SK-N-SH treated with all-trans-retinoic acid at 6 μM for 48 hours (cell line): ENCODE measurements around the gene HAUS6.

Experiments
- ARNTL ChIP-seq: fragments of 450-650 bp; formaldehyde crosslinking; IDR thresholded peaks from 2 replicates; pipeline ENCODE4 v1.5.0; 2020; ENCODE audit warnings: low read depth, mild to moderate bottlenecking, moderate library complexity, borderline replicate concordance
- BACH2 ChIP-seq: fragments of 250-450 bp; sonication (Bioruptor Pico); IDR thresholded peaks from 2 replicates; pipeline ENCODE4 v1.9.0; 2021; ENCODE audit warnings: mild to moderate bottlenecking, borderline replicate concordance
- CSRNP3 ChIP-seq: fragments of 250-450 bp; sonication (Bioruptor Pico); IDR thresholded peaks from 2 replicates; pipeline ENCODE4 v1.5.1; 2021; ENCODE audit warnings: mild to moderate bottlenecking, moderate library complexity
- GLIS3 ChIP-seq: fragments of 250-450 bp; sonication (Bioruptor Pico); IDR thresholded peaks from 2 replicates; pipeline ENCODE4 v1.5.0; 2020; ENCODE audit warnings: mild to moderate bottlenecking, moderate library complexity
- PATZ1 ChIP-seq: fragments of 250-450 bp; sonication (Bioruptor Pico); IDR thresholded peaks from 2 replicates; pipeline ENCODE4 v1.8.0; 2020; ENCODE audit warnings: mild to moderate bottlenecking, moderate library complexity, borderline replicate concordance
- RARB ChIP-seq: fragments of 250-450 bp; sonication (Bioruptor Pico); IDR thresholded peaks from 2 replicates; pipeline ENCODE4 v1.8.0; 2021; ENCODE audit warnings: mild to moderate bottlenecking, moderate library complexity
- SNAI2 ChIP-seq: fragments of 250-450 bp; sonication (Bioruptor Pico); IDR thresholded peaks from 2 replicates; pipeline ENCODE4 v1.5.0; 2020; ENCODE audit warnings: mild to moderate bottlenecking, moderate library complexity
- TOX ChIP-seq: fragments of 250-450 bp; sonication (Bioruptor Pico); IDR thresholded peaks from 2 replicates; pipeline ENCODE4 v1.8.0; 2021; ENCODE audit warnings: mild to moderate bottlenecking, moderate library complexity, borderline replicate concordance
- ZFP30 ChIP-seq: fragments of 450-650 bp; formaldehyde crosslinking; IDR thresholded peaks from 2 replicates; pipeline ENCODE4 v1.5.0; 2022; ENCODE audit warnings: mild to moderate bottlenecking, moderate library complexity
- ZNF70 ChIP-seq: fragments of 450-650 bp; formaldehyde crosslinking; IDR thresholded peaks from 2 replicates; pipeline ENCODE4 v1.5.0; 2020; ENCODE audit warnings: mild to moderate bottlenecking, moderate library complexity
- TF ChIP-seq, protein P1 (sequence below): fragments of 250-450 bp; sonication (Bioruptor Pico); IDR thresholded peaks from 2 replicates; pipeline ENCODE4 v1.5.1; 2020; ENCODE audit warnings: low read depth, mild to moderate bottlenecking, moderate library complexity

- TF ChIP-seq SNAI2 (CRISPR knock-in tag) = no peak
- TF ChIP-seq, protein P1, sequence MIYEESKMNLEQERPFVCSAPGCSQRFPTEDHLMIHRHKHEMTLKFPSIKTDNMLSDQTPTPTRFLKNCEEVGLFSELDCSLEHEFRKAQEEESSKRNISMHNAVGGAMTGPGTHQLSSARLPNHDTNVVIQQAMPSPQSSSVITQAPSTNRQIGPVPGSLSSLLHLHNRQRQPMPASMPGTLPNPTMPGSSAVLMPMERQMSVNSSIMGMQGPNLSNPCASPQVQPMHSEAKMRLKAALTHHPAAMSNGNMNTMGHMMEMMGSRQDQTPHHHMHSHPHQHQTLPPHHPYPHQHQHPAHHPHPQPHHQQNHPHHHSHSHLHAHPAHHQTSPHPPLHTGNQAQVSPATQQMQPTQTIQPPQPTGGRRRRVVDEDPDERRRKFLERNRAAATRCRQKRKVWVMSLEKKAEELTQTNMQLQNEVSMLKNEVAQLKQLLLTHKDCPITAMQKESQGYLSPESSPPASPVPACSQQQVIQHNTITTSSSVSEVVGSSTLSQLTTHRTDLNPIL = no peak
- no peak for TF ChIP-seq PATZ1 (CRISPR knock-in tag)
- no peak for TF ChIP-seq CSRNP3
- no peak for TF ChIP-seq ZNF70 (CRISPR knock-in tag)
- no peak for TF ChIP-seq RARB (CRISPR knock-in tag)
- TF ChIP-seq TOX (CRISPR knock-in tag) = no peak
- no peak for TF ChIP-seq ZFP30 (CRISPR knock-in tag)
- no peak for TF ChIP-seq BACH2
- no peak for TF ChIP-seq ARNTL (CRISPR knock-in tag)
- TF ChIP-seq GLIS3 (CRISPR knock-in tag) = no peak
Measured at GRCh38 chr9:19138084-19138483, 35.4 kb upstream of the HAUS6 start.
